GM21381 (cell line): ENCODE results near the gene WASHC3.
"Not testable (repeated sequence)": the region's sequence is repeated elsewhere in the genome, so short reads cannot be mapped to it uniquely, and the experiment has no call there.

Experiments
- ATAC-seq: cut with Tn5 transposase; IDR thresholded peaks from one replicate; pipeline ENCODE4 v1.9.1; 2021; ENCODE audit warnings: mild to moderate bottlenecking, moderate library complexity; ENCODE audit not compliant: unreplicated experiment

Gene WASHC3

GRCh38 chr12:102061560-102062418, at the start of gene WASHC3:
TSS of gene WASHC3 (minus strand) at chr12:102061991. CDS start at chr12:102061962, 29 bp downstream.
- ATAC-seq, result peak; percentile 96

- no peak for ATAC-seq
These were observed 49.0 kb upstream of the WASHC3 start for GRCh38 chr12:102110782-102111181.

GRCh38 chr12:102107970-102108369, 46.2 kb upstream of the WASHC3 start:
- no peak for ATAC-seq

DNA sequence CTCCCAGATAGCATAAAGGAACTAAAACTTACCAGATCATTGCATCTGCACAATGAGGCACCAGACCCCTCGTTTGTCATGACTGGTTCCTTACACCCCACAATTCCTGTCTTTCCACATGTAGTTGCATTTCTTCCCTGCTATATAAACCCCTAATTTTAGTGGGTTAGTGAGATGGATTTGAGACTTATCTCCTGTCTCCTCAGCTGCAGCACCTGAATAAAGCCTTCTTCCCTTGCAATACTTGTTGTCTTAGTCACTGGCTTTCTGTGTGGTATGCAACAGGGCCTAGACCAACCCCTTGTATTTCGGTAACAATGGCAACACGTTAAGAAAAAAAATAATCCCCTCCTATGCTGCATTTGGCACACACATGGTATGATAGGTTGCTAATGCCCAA, 45.1 kb upstream of the WASHC3 start:
- no peak for ATAC-seq

DNA sequence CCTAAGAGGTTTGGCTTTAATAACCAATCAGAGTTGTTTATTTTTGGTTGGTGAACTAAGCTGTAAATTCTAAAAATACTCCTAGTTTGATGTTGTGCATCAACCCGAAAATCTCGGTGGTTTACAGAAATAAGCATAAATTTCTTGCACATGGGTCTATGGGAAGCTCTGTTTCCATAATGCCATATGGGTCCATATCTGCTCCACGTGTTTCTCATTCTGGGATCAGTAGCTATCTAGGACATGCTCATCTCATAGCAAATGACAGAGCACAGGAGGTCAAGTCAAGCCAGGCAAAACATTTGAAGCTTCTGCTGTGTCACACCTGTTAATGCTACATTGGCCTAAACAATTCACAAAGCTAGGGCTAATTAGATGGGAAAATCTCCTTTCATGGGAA, 35.1 kb upstream of the WASHC3 start:
- no peak for ATAC-seq

DNA sequence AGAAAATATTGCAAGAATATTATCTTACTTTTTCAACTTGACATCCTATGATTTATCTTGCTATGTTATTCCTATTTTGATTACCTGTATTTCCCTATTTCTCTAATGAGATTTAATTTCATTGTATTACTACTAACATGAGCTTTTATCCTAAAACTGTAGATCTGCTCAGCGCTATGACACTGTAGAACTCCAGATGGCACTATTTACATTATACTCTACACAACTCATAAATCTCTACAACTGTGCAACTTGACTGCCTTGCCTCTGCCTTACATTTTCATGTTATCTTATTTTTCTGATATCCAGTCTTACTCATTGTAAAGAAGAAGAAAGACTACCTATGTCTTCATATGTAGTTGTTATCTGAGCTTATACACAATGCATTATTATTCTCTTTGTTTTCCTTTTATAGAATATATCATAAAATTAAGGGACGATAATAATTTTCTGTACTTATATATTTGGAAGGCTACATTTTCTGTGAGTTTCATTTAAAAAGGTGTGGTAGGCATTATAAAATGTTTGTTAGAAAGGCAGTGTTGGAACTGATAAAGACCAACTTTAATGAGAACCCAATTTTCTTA, 34.0 kb upstream of the WASHC3 start:
- peak; percentile 65 for ATAC-seq

DNA sequence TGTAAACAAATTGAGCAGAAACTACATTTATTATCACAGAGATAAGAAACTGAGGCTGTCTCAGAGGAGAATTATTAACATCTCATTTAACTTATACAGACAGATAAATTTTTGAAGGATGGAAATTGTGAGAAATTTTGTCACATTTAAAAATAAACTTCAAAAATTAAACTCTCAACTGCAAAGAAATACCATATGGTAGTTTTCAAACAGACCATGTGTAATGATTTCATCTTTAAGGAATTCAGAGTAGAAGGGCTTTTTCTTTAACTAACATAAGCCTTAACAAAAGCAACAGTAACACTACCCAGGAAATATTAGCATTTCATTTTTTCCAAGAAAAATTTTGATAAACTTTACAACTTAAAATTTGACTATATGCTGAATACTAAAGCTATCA, 31.5 kb upstream of the WASHC3 start:
- ATAC-seq, result no peak

- ATAC-seq, result not testable (repeated sequence)
These were observed 27.5 kb upstream of the WASHC3 start for GRCh38 chr12:102089228-102089835.

DNA sequence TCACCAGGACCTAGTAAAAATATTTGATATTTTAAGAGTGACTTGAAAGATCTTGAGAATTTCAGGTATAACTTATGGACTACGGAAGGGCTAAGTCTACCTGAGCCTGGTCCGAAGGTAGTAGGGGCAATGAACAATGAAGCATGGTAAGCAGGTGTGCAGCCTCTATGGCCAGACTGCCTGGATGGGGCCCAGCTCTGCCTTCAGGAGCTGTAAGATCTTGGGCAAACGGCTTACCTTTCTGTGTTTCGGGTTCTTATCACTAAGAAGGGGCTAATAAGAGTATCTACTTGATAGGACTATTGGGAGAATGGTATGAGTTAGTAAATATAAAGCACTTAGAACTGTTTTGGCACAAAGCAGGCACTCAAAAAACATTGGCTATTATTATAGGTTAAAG, 19.1 kb upstream of the WASHC3 start:
- ATAC-seq, result no peak

DNA sequence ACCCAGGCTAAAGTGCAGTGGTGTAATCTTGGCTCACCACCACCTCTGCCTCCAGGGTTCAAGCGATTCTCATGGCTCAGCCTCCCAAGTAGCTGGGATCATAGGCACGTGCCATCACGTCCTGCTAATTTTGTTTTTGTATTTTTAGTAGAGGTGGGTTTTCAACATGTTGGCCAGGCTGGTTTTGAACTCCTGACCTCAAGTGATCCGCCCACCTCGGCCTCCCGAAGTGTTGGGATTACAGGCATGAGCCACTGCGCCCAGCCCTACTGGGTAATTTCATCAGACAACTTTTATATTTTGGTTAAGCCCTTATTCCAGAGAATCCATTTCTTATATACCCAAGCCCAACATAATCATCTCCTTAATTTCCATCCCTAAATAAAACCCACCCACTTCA, 10.3 kb upstream of the WASHC3 start:
- not testable (repeated sequence) for ATAC-seq

GRCh38 chr12:102069707-102070106, 7.9 kb upstream of the WASHC3 start:
- no peak for ATAC-seq

DNA sequence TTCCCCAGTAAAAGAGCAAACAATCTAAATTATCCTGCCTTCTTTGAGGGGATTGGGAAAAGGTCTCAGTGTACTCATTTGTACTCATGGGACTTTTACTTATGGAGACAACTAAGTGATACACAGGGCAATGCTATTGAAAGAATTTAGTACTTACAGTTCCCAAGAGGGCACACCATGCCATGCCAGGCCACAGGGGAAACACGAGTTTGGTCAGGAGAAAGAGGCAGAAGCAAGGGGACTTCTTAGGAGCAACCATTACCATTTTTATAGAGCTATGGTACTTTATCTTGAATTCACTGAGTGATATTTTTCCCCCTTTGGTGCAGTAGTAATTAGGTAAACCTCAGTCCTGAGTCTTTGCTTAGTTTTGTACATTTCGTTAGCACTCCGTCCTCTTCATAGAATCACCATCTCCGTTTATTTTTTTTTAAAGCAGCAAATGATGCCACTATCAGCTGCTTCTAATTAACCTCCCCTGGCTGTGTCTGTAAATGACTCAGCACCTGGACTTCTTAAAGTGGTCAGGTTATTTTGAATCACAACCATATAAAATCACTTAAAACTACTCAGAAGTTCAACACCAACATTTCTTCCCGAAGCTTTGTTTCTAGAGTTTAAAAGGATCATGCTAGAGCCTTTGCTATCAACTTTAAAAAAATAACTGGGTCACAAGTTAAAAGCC, 5.9 kb upstream of the WASHC3 start:
- no peak for ATAC-seq

DNA sequence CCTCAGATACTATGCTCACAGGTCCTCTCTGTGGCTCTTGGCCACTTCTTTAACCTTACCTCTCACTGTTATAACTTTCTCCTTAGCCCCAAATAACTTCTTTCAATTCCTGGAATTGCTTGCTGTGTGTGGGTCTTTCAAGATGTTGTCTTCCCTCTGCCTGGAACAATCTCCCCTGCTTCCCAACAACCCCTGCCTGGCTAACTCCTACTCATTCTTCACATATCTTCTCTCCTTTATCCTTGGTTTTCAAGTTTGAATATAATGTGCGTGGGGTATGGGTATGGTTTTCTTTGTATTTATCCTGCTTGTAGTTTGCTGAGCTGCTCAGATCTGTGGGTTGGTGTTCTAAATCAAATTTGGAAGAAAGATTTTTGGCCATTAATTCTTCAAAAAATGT, 2.7 kb upstream of the WASHC3 start:
- no peak for ATAC-seq

DNA sequence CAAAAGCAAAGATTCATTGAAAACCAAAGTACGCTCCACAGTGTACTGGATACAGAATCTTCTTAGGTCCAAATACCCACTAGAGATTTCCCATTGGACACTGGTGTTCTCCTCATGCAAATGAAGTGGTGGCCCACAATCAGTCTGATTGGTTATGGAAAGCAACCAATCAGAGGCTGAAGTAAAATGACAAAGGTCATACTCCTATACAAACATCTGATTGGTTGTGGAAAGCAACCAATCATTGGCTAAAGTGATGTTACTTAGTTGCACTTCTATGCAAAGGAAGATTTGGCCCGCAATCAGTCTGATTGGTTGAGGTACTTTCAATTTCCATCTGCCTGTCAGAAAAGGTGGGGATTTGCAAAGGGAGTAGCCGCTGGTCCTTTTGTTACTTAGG, 1.3 kb upstream of the WASHC3 start:
- ATAC-seq, result no peak

GRCh38 chr12:102062419-102062806, 622 bp upstream of the WASHC3 start:
- ATAC-seq, result no peak

- ATAC-seq, result peak; percentile 41
These were observed 663 bp downstream of the WASHC3 start for GRCh38 chr12:102061096-102061559.

GRCh38 chr12:102059343-102059742, 2.4 kb downstream of the WASHC3 start:
- ATAC-seq, result no peak

GRCh38 chr12:102054345-102054744, 7.4 kb downstream of the WASHC3 start:
- ATAC-seq, result no peak

DNA sequence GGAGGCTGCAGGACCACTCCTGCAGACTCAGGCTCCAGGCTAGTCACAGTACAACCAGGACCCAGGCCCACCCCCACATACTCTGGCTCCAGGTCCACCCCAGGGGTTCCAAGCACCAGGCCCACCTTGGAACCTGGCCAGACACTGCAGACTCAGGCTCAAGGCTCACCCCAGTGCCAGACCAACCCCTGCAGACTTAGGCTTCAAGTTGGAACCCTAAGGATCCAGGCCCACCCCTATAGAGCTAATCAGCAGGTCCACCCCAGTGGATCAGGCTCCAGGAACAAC, 8.8 kb downstream of the WASHC3 start:
- ATAC-seq, result no peak

- no peak for ATAC-seq
These were observed 9.4 kb downstream of the WASHC3 start for GRCh38 chr12:102052192-102053061.
